H1 (cell line): ENCODE data around the gene OXER1. TPM values are rescaled to one million over a fixed set of nuclear protein-coding genes. Genes with fewer than 3 reads are reported as not detected.
A peak's percentile ranks its signal among the peaks of the same experiment; 100 is the strongest.

Experiments used
- CTCF ChIA-PET: fragments of 300-600 bp; sonication (Branson Sonifier 250); formaldehyde crosslinking; loops from one replicate; lab custom pipeline; 2021; ENCODE audit not compliant: partially characterized antibody; lab: Charles Lee
- POLR2A ChIA-PET: fragments of 300-600 bp; sonication (Branson Sonifier 250); formaldehyde crosslinking; loops from one replicate; lab custom pipeline; 2021; ENCODE audit warnings: inconsistent platforms; ENCODE audit not compliant: partially characterized antibody; lab: Charles Lee
- DNase-seq, 2 experiments: peaks; one replicate each; pipeline versions ENCODE4 v3.0.0 to v3.0.0-alpha.2; 2010 to 2022; ENCODE audit warnings: low spot score in 2 of 2, low read depth in 1 of 2, mixed read lengths in 1 of 2
- FAIRE-seq: peaks from 2 replicates; lab custom pipeline; 2011; peaks lifted over from hg19 to GRCh38; lab: Jason Lieb, UNC
- H2AFZ ChIP-seq: 2 replicates; pipeline ENCODE4 v1.8.1; 2012; ENCODE audit warnings: low read length, inconsistent platforms
- H2AK5ac ChIP-seq: 2 replicates; pipeline ENCODE4 v1.6.1; 2013; ENCODE audit warnings: low read depth, low read length
- H2BK120ac ChIP-seq: replicated peaks from 2 replicates; pipeline ENCODE3; 2013; ENCODE audit warnings: low read depth, low read length, inconsistent platforms
- H2BK12ac ChIP-seq: 2 replicates; pipeline ENCODE4 v1.6.1; 2013; ENCODE audit warnings: low read depth, low read length
- H2BK15ac ChIP-seq: 2 replicates; pipeline ENCODE4 v1.6.1; 2013; ENCODE audit warnings: low read length
- H2BK20ac ChIP-seq: 2 replicates; pipeline ENCODE4 v1.6.1; 2013; ENCODE audit warnings: low read length
- H2BK5ac ChIP-seq: 2 replicates; pipeline ENCODE4 v1.6.1; 2013; ENCODE audit warnings: low read depth, low read length
- H3K14ac ChIP-seq: 2 replicates; pipeline ENCODE4 v1.6.1; 2013; ENCODE audit warnings: inconsistent platforms; ENCODE audit not compliant: insufficient read length
- H3K18ac ChIP-seq: 2 replicates; pipeline ENCODE4 v1.6.1; 2013; ENCODE audit warnings: low read length; ENCODE audit errors: extremely low read depth
- H3K23ac ChIP-seq: 2 replicates; pipeline ENCODE4 v1.6.1; 2013; ENCODE audit warnings: inconsistent platforms; ENCODE audit not compliant: insufficient read length
- H3K23me2 ChIP-seq: 2 replicates; pipeline ENCODE4 v1.6.1; 2013; ENCODE audit warnings: low read depth, low read length
- H3K27ac ChIP-seq: 2 replicates; pipeline ENCODE4 v1.6.1; 2011; ENCODE audit warnings: low read depth, low read length, inconsistent platforms
- H3K27me3 ChIP-seq, 4 experiments: replicated peaks in 1 of 4; 1 replicate in 1 of 4; 2 replicates in 3 of 4; pipeline versions ENCODE4 v1.6.1 to v1.8.1; 2011 to 2013; ENCODE audit warnings: low read length in 3 of 4, mild to moderate bottlenecking in 3 of 4, inconsistent platforms in 2 of 4, mixed read lengths in 2 of 4, moderate library complexity in 1 of 4; ENCODE audit not compliant: control insufficient read depth in 3 of 4, insufficient read depth in 3 of 4; ENCODE audit errors: extremely low read depth in 1 of 4
- H3K36me3 ChIP-seq, 4 experiments: 2 replicates each; pipeline versions ENCODE4 v1.6.1 to v1.8.1; 2011 to 2013; ENCODE audit warnings: mild to moderate bottlenecking in 4 of 4, low read length in 3 of 4, moderate library complexity in 2 of 4, control low read depth in 1 of 4, inconsistent platforms in 1 of 4; ENCODE audit not compliant: insufficient read depth in 4 of 4, control insufficient read depth in 2 of 4
- H3K4ac ChIP-seq: replicated peaks from 2 replicates; pipeline ENCODE3; 2013; ENCODE audit warnings: low read length, low read depth, mixed read lengths, inconsistent platforms; ENCODE audit not compliant: insufficient read length
- H3K4me1 ChIP-seq, 4 experiments: replicated peaks in 1 of 4; 1 replicate in 1 of 4; 2 replicates in 3 of 4; pipeline versions ENCODE4 v1.6.1 to v1.8.1; 2011 to 2013; ENCODE audit warnings: low read length in 3 of 4, inconsistent platforms in 2 of 4, mixed read lengths in 1 of 4; ENCODE audit not compliant: insufficient read depth in 4 of 4, control insufficient read depth in 3 of 4
- H3K4me2 ChIP-seq, 2 experiments: 2 replicates each; pipeline versions ENCODE4 v1.6.1 to v1.8.1; 2011 to 2013; ENCODE audit warnings: low read depth in 2 of 2, low read length in 2 of 2, control low read depth in 1 of 2, inconsistent platforms in 1 of 2, mild to moderate bottlenecking in 1 of 2; ENCODE audit not compliant: insufficient read depth in 1 of 2
- H3K4me3 ChIP-seq, 4 experiments: fragments of 200-600, 300-600 bp in 1 of 4; sonication (generic), shearing (Covaris generic), sonication (Bioruptor Twin) in 1 of 4; 2 replicates each; pipeline versions ENCODE4 v1.5.1 to v1.8.1; 2011 to 2016; ENCODE audit warnings: low read length in 4 of 4, low read depth in 3 of 4, control low read depth in 2 of 4, inconsistent platforms in 2 of 4, mild to moderate bottlenecking in 2 of 4, mixed read lengths in 1 of 4, moderate library complexity in 1 of 4; ENCODE audit not compliant: insufficient read depth in 2 of 4; ENCODE audit errors: extremely low read depth in 1 of 4
- H3K56ac ChIP-seq: replicated peaks from 2 replicates; pipeline ENCODE3; 2013; ENCODE audit warnings: low read depth, mild to moderate bottlenecking, mixed read lengths, low read length, inconsistent platforms; ENCODE audit not compliant: insufficient read length
- H3K79me1 ChIP-seq: 2 replicates; pipeline ENCODE4 v1.6.1; 2013; ENCODE audit warnings: low read depth, low read length, control low read depth
- H3K79me2 ChIP-seq, 2 experiments: 2 replicates each; pipeline versions ENCODE4 v1.6.1 to v1.8.1; 2012 to 2013; ENCODE audit warnings: low read length in 2 of 2, mild to moderate bottlenecking in 2 of 2, inconsistent platforms in 1 of 2; ENCODE audit not compliant: insufficient read depth in 2 of 2, control insufficient read depth in 1 of 2
- H3K9ac ChIP-seq, 4 experiments: replicated peaks in 1 of 4; 1 replicate in 1 of 4; 2 replicates in 3 of 4; pipeline versions ENCODE4 v1.6.1 to v1.8.1; 2011 to 2013; ENCODE audit warnings: low read depth in 3 of 4, low read length in 3 of 4, control low read depth in 2 of 4, mild to moderate bottlenecking in 2 of 4, moderate library complexity in 2 of 4, inconsistent platforms in 1 of 4; ENCODE audit errors: extremely low read depth in 1 of 4
- H3K9me3 ChIP-seq, 2 experiments: 2 replicates each; pipeline versions ENCODE4 v1.6.1 to v1.8.1; 2012 to 2013; ENCODE audit warnings: mild to moderate bottlenecking in 2 of 2, moderate library complexity in 2 of 2, control low read depth in 1 of 2, inconsistent platforms in 1 of 2, low read depth in 1 of 2, low read length in 1 of 2, mixed read lengths in 1 of 2; ENCODE audit not compliant: insufficient read depth in 2 of 2
- H4K20me1 ChIP-seq, 2 experiments: replicated peaks in 1 of 2; 2 replicates each; pipeline versions ENCODE3 to v1.8.1; 2011 to 2013; ENCODE audit warnings: inconsistent platforms in 2 of 2, low read length in 2 of 2, mild to moderate bottlenecking in 1 of 2; ENCODE audit not compliant: insufficient read depth in 2 of 2, control insufficient read depth in 1 of 2
- H4K5ac ChIP-seq: 2 replicates; pipeline ENCODE4 v1.6.1; 2013; ENCODE audit warnings: low read length, low read depth, mixed read lengths, inconsistent platforms; ENCODE audit not compliant: insufficient read length
- H4K8ac ChIP-seq: 2 replicates; pipeline ENCODE4 v1.8.0; 2013; ENCODE audit warnings: mild to moderate bottlenecking, moderate library complexity, low read length, inconsistent platforms; ENCODE audit not compliant: insufficient read depth; ENCODE audit errors: extremely low read depth
- H4K91ac ChIP-seq: replicated peaks from 2 replicates; pipeline ENCODE3; 2013; ENCODE audit warnings: low read length, mixed read lengths, inconsistent platforms; ENCODE audit not compliant: insufficient read length
- KDM1A ChIP-seq: fragments of 200-600, 300-600 bp; sonication (generic); IDR thresholded peaks from 2 replicates; pipeline ENCODE4 v1.7.1; 2016; ENCODE audit warnings: mild to moderate bottlenecking, low read length, borderline replicate concordance
- POLR2A ChIP-seq, 2 experiments: IDR thresholded peaks; 1 replicate in 1 of 2; 2 replicates in 1 of 2; pipeline ENCODE4 v1.6.1; 2011; ENCODE audit warnings: low read depth in 2 of 2, low read length in 2 of 2, mild to moderate bottlenecking in 2 of 2; ENCODE audit errors: control extremely low read depth in 1 of 2
- SIX5 ChIP-seq: IDR thresholded peaks from 2 replicates; pipeline ENCODE4 v1.6.1; 2011; ENCODE audit warnings: mild to moderate bottlenecking, low read depth, low read length
- WGBS, 2 experiments: shearing (Covaris generic) in 1 of 2; methylation state at CpG; one replicate each; pipeline versions ENCODE4 v1.1.6 to v1.1.7; 2013 to 2015; ENCODE audit warnings: low lambda C conversion rate in 2 of 2, mixed read lengths in 2 of 2, inconsistent platforms in 1 of 2, low coverage in 1 of 2, missing lambda C conversion rate in 1 of 2; ENCODE audit not compliant: insufficient replicate concordance in 2 of 2, insufficient coverage in 1 of 2, insufficient read length in 1 of 2; ENCODE audit errors: extremely low coverage in 1 of 2, missing lambda C conversion rate in 1 of 2; 5-methylcytosine and 5-hydroxymethylcytosine counted together
- polyA plus RNA-seq, 7 experiments: library from polyadenylated mRNA; depleted of rRNA in 3 of 7; stranded (reverse) in 5 of 7; unstranded in 2 of 7; fragments of >200 nt in 5 of 7; fragments of 200-250 nt in 2 of 7; gene quantifications; 1 replicate in 5 of 7; 2 replicates in 1 of 7; 4 replicates in 1 of 7; pipeline versions ENCODE4 v1.2.1 to v1.2.3, GENCODE V29; 2011 to 2013; ENCODE audit warnings: missing spikeins in 2 of 7, mixed read lengths in 2 of 7
- total RNA-seq: library from RNA; stranded (reverse); fragmentation: NEBNext Ultra II Directional; extraction: Animal tissue kit (Norgen Biotek cat#: 25700); gene quantifications from 2 replicates; pipeline ENCODE4 v1.2.1, GENCODE V29; 2021

OXER1 gene
- total and polyA plus RNA-seq, 2 of the 8 experiments (the other 6 are each of a cell fraction or from before 2014, with no cell fraction given), result 1.2 to 2.9 TPM

DNA sequence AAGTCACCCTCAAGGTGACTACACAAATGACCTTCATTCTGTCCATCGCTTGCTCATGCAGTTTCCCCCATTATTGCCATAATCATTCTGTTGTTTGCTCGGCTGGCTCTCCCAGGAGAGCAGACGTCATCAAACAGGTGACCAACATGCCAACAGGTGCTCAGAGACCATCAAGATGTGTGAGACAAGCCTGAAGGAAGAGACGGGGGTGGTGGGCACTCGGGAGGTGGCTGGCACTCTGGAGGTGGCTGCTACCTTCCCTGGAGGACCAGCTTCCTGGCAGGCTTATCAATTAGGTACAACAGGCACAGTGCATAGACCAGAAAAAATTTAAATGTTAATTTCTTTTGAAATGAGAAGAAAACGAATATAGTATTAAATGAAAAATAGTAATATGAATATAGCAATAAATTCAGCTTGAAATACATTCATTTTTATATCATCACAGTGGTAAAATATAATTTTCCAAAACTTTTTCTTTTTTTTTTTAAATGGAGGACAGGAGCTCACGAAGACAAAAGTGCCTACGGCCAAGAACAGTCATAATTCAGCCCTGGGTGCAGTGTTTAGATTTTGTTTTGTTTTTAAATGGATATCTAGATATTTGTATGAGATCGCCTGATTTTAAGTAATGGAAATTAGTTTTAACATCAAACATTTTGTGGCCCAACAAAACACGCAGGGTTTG, 45.3 kb upstream of the OXER1 start:
- Histone ChIP-seq H3K4me2 (peak overlapping the region; percentile 60 to 66), H4K20me1 (no peaks in the 10 kb centered on the region), H3K27ac (no peak overlapping the region), H3K18ac (no peak overlapping the region), H3K79me1 (no peaks in the 10 kb centered on the region), H4K8ac (no peak overlapping the region), H2BK5ac (no peak overlapping the region), H4K91ac (no peak overlapping the region), H3K9me3 (0 out of 4 replicates have a peak, but pooled peaks cover 0 to 3% of the 10 kb centered on the region in 2 experiments), H3K23ac (no peak overlapping the region), H3K36me3 (no peaks in the 10 kb centered on the region), H3K56ac (no peak overlapping the region), H3K4ac (no peak overlapping the region), H3K23me2 (peaks cover 4% of the 10 kb centered on the region; the same call in 1 of the 2 replicates), H3K4me3 (peak overlapping the region; percentile 42 to 80 (median 53); a peak in 7 of 8 replicates), H3K4me1 (peaks cover 0 to 3% (median 0%) of the 10 kb centered on the region in 4 experiments; a peak in 4 of 7 replicates), H3K79me2 (no peaks in the 10 kb centered on the region), H2BK20ac (no peak overlapping the region), H2BK15ac (0 out of 2 replicates have a peak overlapping the region, but pooled peaks have one; percentile 77), H2AFZ (no peak overlapping the region; the same call in 1 of the 2 replicates), H3K14ac (no peak overlapping the region), H2BK120ac (peak overlapping the region; percentile 13), H2BK12ac (peak overlapping the region; percentile 7; the same call in 1 of the 2 replicates), H3K9ac (peak overlapping the region in 2 of 4 experiments; percentile 22 to 41; a peak in 4 of 7 replicates), H4K5ac (no peak overlapping the region), H2AK5ac (no peak overlapping the region), H3K27me3 (no peaks in the 10 kb centered on the region)
- 59% methylated on average over 10 of the region's 10 CpGs; no CpG with 5 or more reads in 1 of the 2 experiments for WGBS, 2 experiments
- ChIA-PET POLR2A (interaction anchor here (1.1 to 3.5 kb wide), 7 partner anchors 9 to 160 kb away, joined by 3 to 61 read pairs (median 7); partner anchors contain the start of gene HAAO), CTCF (interaction anchor here (0.7 to 11.8 kb wide), 9 partner anchors 9 to 457 kb away, joined by 3 to 119 read pairs (median 3); no protein-coding TSS in a partner anchor)
- FAIRE-seq (no peak), DNase-seq (peak in 1 of 2 experiments; percentile 46)
- TF ChIP-seq KDM1A, result no peak
- TF ChIP-seq SIX5, result no peak
- TF ChIP-seq POLR2A (IDR thresholded peaks at IDR 0.05; ENCODE audit: control extremely low read depth in 1 of 2, low read depth in 2 of 2, low read length in 2 of 2), result no peak
